ENCODE results near the gene ERCC5. TPM values are rescaled to one million over a fixed set of nuclear protein-coding genes. Genes with fewer than 3 reads are reported as not detected.

ERCC5 gene
- 36.2 and 37.6 TPM in 2 replicates for total RNA-seq (2021)
- Bru-seq, nascent RNA: percentile 62 among the genes with signal in this experiment
- BruChase-seq, experiment 1, labeled RNA remaining after a 2-hour chase: percentile 70 among the genes with signal in this experiment
- BruChase-seq, experiment 2, labeled RNA remaining after a 6-hour chase: percentile 64 among the genes with signal in this experiment
- long read RNA-seq, full-length matches to known transcripts: 32 of 38 reads
- long read RNA-seq, partial matches to known transcripts: 1 of 38 reads
- long read RNA-seq, other reads (novel, unspliced or antisense): 5 of 38 reads

DNA sequence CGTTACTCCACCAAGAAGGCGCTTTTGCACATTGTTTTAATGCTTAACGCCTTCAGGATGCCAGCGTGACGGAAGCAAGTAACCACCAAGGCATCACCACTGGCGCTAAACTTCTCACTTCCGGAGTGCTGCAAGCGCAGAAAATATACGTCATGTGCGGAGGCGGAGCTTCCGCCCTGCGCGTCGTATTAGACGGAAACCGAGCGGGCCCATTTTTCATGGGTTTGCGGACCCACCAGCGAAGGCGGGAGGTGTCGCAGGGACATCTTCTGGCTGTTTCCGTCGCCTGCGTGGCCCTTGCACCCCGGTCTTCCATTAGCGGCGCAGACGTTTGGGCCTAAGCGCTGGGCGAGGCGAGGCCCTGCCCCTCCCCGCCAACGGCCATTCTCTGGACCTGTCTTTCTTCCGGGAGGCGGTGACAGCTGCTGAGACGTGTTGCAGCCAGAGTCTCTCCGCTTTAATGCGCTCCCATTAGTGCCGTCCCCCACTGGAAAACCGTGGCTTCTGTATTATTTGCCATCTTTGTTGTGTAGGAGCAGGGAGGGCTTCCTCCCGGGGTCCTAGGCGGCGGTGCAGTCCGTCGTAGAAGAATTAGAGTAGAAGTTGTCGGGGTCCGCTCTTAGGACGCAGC is at the start of gene ERCC5:
ERCC5 (plus strand) TSS at position 403 of the 631 bp plus-strand sequence. CDS start 235 bp downstream, outside the sequence.
- H3K4me1 ChIP-seq (ENCODE audit: insufficient read depth, low read length, poor library complexity, severe bottlenecking): peaks cover 9% of the 10 kb centered on the region
- peak within 1 kb of the TSS; percentile 89 for H3K4me3 ChIP-seq (ENCODE audit: low read depth, low read length, poor library complexity, severe bottlenecking)
- H3K27ac ChIP-seq (ENCODE audit: low read depth, low read length, poor library complexity, severe bottlenecking): peak within 1 kb of the TSS; percentile 92
- ChIA-PET CTCF (interaction anchor here (1.1 to 1.3 kb wide), 2 partner anchors 46 to 121 kb away, joined by 3 to 6 read pairs; partner anchors contain the start of genes BIVM and POGLUT2), POLR2A (ENCODE audit: low non-redundant PET) (interaction anchor here (0.5 kb wide), 1 partner anchor 254 kb away, joined by 5 read pairs; no protein-coding TSS in a partner anchor)
- intact Hi-C loops (cut with micrococcal nuclease; ENCODE audit: unreplicated experiment): loop anchor here (1.0 to 5.0 kb wide), 3 partner anchors 46 to 193 kb away; partner anchors contain the start of genes BIVM and TEX30
- H3K36me3 ChIP-seq (ENCODE audit: insufficient read depth, low read length, poor library complexity, severe bottlenecking): no peaks in the 10 kb centered on the region
- no peak for TF ChIP-seq EZH2 (IDR thresholded peaks at IDR 0.05; ENCODE audit: borderline replicate concordance, low read depth, low read length, poor library complexity, severe bottlenecking)
- TF ChIP-seq, protein P1, sequence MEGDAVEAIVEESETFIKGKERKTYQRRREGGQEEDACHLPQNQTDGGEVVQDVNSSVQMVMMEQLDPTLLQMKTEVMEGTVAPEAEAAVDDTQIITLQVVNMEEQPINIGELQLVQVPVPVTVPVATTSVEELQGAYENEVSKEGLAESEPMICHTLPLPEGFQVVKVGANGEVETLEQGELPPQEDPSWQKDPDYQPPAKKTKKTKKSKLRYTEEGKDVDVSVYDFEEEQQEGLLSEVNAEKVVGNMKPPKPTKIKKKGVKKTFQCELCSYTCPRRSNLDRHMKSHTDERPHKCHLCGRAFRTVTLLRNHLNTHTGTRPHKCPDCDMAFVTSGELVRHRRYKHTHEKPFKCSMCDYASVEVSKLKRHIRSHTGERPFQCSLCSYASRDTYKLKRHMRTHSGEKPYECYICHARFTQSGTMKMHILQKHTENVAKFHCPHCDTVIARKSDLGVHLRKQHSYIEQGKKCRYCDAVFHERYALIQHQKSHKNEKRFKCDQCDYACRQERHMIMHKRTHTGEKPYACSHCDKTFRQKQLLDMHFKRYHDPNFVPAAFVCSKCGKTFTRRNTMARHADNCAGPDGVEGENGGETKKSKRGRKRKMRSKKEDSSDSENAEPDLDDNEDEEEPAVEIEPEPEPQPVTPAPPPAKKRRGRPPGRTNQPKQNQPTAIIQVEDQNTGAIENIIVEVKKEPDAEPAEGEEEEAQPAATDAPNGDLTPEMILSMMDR (conservative IDR thresholded peaks at IDR 0.05; ENCODE audit: low read depth, low read length): no peak
- peak; percentile 97 for DNase-seq (ENCODE audit: low spot score)
- no peaks in the 10 kb centered on the region for H3K27me3 ChIP-seq (replicated peaks; ENCODE audit: insufficient read depth, low read depth, low read length, poor library complexity)
- no peaks in the 10 kb centered on the region for H3K9me3 ChIP-seq (ENCODE audit: low read depth, low read length, poor library complexity, severe bottlenecking)
- BruUV-seq (replicated peaks): no TSS peak

DNA sequence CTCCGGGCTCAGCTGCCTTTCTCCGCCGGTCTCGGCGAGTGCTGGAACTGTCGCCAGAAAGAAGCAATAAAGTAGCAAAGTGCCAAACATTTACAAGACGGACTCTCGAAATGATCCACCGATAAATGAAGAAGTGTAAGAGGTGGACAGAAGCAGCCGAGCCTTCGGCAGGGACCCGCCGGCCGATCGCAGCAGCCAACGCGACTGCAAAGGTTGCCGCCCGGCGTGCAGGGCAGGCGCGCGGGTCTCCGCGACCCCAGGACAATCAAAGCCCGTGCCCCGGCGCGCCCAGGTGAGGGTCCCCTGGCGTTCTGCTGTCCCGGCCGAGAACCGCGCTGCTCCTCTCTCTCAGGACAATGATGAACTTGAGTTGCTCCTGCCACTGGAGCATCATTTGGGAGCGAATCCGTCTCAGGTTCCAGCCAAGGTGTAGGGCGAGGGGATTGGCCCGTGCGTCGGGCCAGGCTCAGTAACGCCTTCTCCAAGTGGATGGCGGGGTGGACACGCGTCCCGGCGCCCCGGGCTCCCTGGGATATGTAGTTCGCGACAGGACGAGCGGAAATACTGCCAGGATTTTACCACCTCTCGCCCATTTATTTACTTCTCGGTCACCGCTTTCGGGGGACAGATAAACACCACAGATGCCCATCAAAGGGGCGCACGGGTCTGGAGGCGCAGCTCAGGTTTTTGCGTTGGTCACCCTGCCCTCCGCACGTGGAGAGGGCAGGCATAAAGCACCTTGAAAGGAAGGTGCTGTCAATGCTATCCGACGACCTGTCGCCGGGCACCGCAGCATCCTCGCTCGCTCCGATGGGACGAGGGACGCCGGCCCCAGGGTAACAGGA is 47.0 kb upstream of the ERCC5 start, which contains the start of the genes BIVM and POGLUT2:
BIVM (plus strand) TSS at position 539 of the 845 bp plus-strand sequence. CDS start 8,149 bp downstream, outside the sequence.
POGLUT2 (minus strand) TSS at position 396 of the 845 bp plus-strand sequence; CDS start at position 90, 306 bp downstream.
- Histone ChIP-seq H3K4me1 (ENCODE audit: insufficient read depth, low read length, poor library complexity, severe bottlenecking) (peaks cover 16% of the 10 kb centered on the region), H3K27ac (ENCODE audit: low read depth, low read length, poor library complexity, severe bottlenecking) (peak within 1 kb of the TSS; percentile 84), H3K9me3 (ENCODE audit: low read depth, low read length, poor library complexity, severe bottlenecking) (no peaks in the 10 kb centered on the region), H3K27me3 (replicated peaks; ENCODE audit: insufficient read depth, low read depth, low read length, poor library complexity) (no peaks in the 10 kb centered on the region), H3K36me3 (ENCODE audit: insufficient read depth, low read length, poor library complexity, severe bottlenecking) (no peaks in the 10 kb centered on the region), H3K4me3 (ENCODE audit: low read depth, low read length, poor library complexity, severe bottlenecking) (peak within 1 kb of the TSS; percentile 75)
- ChIA-PET CTCF (interaction anchor here (1.5 kb wide), 1 partner anchor 47 kb away, joined by 6 read pairs; the partner anchor contains the start of gene ERCC5), POLR2A (ENCODE audit: low non-redundant PET) (no interaction called here)
- TSS peak; percentile 58 for BruUV-seq (replicated peaks)
- DNase-seq (ENCODE audit: low spot score): peak; percentile 97
- intact Hi-C loops (cut with micrococcal nuclease; ENCODE audit: unreplicated experiment): loop anchor here (1.0 to 2.0 kb wide), 2 partner anchors 28 to 47 kb away; partner anchors contain the start of gene ERCC5
- no peak for TF ChIP-seq EZH2 (IDR thresholded peaks at IDR 0.05; ENCODE audit: borderline replicate concordance, low read depth, low read length, poor library complexity, severe bottlenecking)
- TF ChIP-seq, protein P1 (conservative IDR thresholded peaks at IDR 0.05; ENCODE audit: low read depth, low read length): no peak

Measured in A673 (cell line).